Thoracic aorta (tissue), 2 donors: ENCODE data around the gene SIK3. TPM values are rescaled to one million over a fixed set of nuclear protein-coding genes. Genes with fewer than 3 reads are reported as not detected.

ENCODE experiments used
- ATAC-seq: fragments of 150-250 bp; one replicate; pipeline ENCODE4 v1.8.0; 2017; ENCODE audit warnings: low read depth; ENCODE audit not compliant: insufficient number of reproducible peaks, low FRiP score
- DNase-seq: peaks from one replicate; pipeline ENCODE4 v3.0.0-alpha.2; 2020; ENCODE audit warnings: low spot score
- H3K27ac ChIP-seq, 2 donors: fragments of 200-600 bp; sonication (generic); 1 replicate in 1 of 2; 2 replicates in 1 of 2; pipeline ENCODE4 v1.5.1; 2016; ENCODE audit warnings: mild to moderate bottlenecking in 2 of 2, moderate library complexity in 2 of 2
- H3K27me3 ChIP-seq: fragments of 200-600 bp; sonication (generic); replicated peaks from 2 replicates; pipeline ENCODE4 v1.6.0; 2016; ENCODE audit warnings: mild to moderate bottlenecking; ENCODE audit not compliant: insufficient read depth
- H3K36me3 ChIP-seq: fragments of 200-600 bp; sonication (generic); one replicate; pipeline ENCODE4 v1.5.1; 2016
- H3K4me1 ChIP-seq, 2 donors: fragments of 200-600 bp; sonication (generic); 1 replicate in 1 of 2; 2 replicates in 1 of 2; pipeline versions ENCODE4 v1.5.1 to v1.6.0; 2016; ENCODE audit warnings: low read depth in 2 of 2, mild to moderate bottlenecking in 1 of 2; ENCODE audit not compliant: control insufficient read depth in 1 of 2
- H3K4me3 ChIP-seq: fragments of 200-600 bp; sonication (generic); 2 replicates; pipeline ENCODE4 v1.5.1; 2016; ENCODE audit warnings: mild to moderate bottlenecking
- H3K9me3 ChIP-seq: fragments of 200-600 bp; sonication (generic); 2 replicates; pipeline ENCODE4 v1.5.1; 2016
- CTCF ChIP-seq: fragments of 200-600 bp; sonication (generic); IDR thresholded peaks from one replicate; pipeline ENCODE4 v1.5.1; 2019; ENCODE audit warnings: antibody characterized with exemption
- total RNA-seq, 2 donors: library from RNA; depleted of rRNA; stranded (reverse); fragments of >200 nt; gene quantifications; one replicate each; pipeline versions ENCODE4 v1.1.0 to v1.2.3, GENCODE V29; 2016

SIK3 gene
- total RNA-seq, 2 donors from 2014 or later = 32.9 to 53.7 TPM

DNA sequence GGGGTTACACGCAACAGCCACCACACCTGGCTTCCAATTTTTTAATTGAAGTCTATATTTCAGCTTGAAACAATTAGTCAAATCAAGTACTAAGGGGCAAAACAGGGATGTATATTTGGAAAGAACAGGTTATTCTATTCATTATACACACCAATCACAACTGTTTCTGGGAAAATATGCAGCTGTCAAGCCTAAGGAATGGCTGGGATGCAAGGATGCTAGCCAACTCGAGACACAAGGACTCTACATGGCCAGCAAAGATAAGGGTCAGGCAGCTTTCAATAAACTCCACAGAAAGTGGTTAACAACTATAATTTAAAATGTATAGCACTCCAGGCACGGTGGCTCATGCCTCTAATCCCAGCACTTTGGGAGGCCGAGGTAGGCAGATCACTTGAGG lies 134.0 kb downstream of the SIK3 start:
- Histone ChIP-seq H3K4me3 (no peak overlapping the region), H3K4me1 (peaks cover 6 to 18% of the 10 kb centered on the region in 2 donors), H3K27ac (no peak overlapping the region), H3K27me3 (no peaks in the 10 kb centered on the region), H3K9me3 (no peaks in the 10 kb centered on the region), H3K36me3 (no peaks in the 10 kb centered on the region)
- no peak for DNase-seq
- no peak for ATAC-seq
- TF ChIP-seq CTCF = no peak

GRCh38 chr11:116963813-116964212 lies 134.4 kb downstream of the SIK3 start:
- no peak for TF ChIP-seq CTCF
- H3K4me1 ChIP-seq = peaks cover 6 to 18% of the 10 kb centered on the region in 2 donors
- no peak overlapping the region for H3K4me3 ChIP-seq
- no peaks in the 10 kb centered on the region for H3K27me3 ChIP-seq
- ATAC-seq (no peak), DNase-seq (no peak)
- H3K9me3 ChIP-seq = no peaks in the 10 kb centered on the region
- no peaks in the 10 kb centered on the region for H3K36me3 ChIP-seq
- no peak overlapping the region for H3K27ac ChIP-seq

- Histone ChIP-seq H3K36me3 (no peaks in the 10 kb centered on the region), H3K9me3 (no peaks in the 10 kb centered on the region), H3K4me1 (peaks cover 6 to 18% of the 10 kb centered on the region in 2 donors), H3K27me3 (no peaks in the 10 kb centered on the region), H3K4me3 (no peak overlapping the region), H3K27ac (no peak overlapping the region)
- no peak for DNase-seq
- no peak for ATAC-seq
- TF ChIP-seq CTCF = no peak
Observed at GRCh38 chr11:116962108-116962507, 136.1 kb downstream of the SIK3 start.

DNA sequence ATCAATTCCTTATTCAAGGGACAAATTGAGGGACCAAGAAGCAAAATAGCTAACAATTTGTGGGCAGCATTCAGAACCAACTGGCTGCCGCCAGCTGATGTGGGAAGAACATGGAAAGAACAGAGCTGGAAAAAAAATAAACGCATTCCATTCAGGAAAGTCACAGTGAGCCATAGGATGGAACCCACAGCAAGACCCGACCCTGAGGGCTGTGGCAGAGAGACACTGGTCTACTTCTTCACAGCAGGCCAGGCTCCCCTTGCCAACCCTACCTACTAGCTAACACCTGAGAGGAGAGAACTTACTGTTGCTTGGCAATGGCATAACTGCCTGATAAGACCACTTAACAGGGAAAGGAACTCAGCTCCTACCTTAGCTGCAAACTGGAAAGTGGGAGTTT lies 137.3 kb downstream of the SIK3 start:
- no peak for TF ChIP-seq CTCF
- H3K27ac ChIP-seq = peak overlapping the region in 1 of 2 donors; percentile 7

DNA sequence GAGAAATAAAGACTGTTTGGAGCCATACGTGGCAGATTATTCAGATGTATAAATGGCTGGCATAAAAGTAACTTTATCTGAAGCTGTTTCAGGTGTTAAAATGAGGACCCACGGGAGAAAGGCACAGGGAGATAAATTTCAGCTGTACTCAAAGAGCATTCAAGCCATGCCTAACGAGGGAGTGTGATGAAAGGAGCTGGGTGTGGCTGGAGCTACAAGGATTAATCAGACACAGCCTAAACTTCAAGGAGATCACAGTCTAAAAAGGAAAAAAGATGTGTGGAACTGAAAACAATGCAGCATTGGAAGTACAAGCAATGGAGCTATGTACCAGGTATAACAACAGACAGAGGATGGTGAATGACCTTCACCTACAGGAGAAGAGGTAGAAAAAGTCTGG lies 140.0 kb downstream of the SIK3 start:
- ATAC-seq = no peak
- TF ChIP-seq CTCF = no peak
- Histone ChIP-seq H3K4me3 (no peak overlapping the region), H3K4me1 (peaks cover 6 to 21% of the 10 kb centered on the region in 2 donors), H3K36me3 (no peaks in the 10 kb centered on the region), H3K9me3 (no peaks in the 10 kb centered on the region), H3K27me3 (no peaks in the 10 kb centered on the region), H3K27ac (no peak overlapping the region)
- no peak for DNase-seq

More for the DNA sequence above, 137.3 kb downstream of the SIK3 start:
- DNase-seq (no peak), ATAC-seq (no peak)
- Histone ChIP-seq H3K4me1 (peaks cover 6 to 21% of the 10 kb centered on the region in 2 donors), H3K27me3 (no peaks in the 10 kb centered on the region), H3K4me3 (no peak overlapping the region), H3K36me3 (no peaks in the 10 kb centered on the region), H3K9me3 (no peaks in the 10 kb centered on the region)
